ENCODE measurements around the gene EPHB2. TPM values are rescaled to one million over a fixed set of nuclear protein-coding genes. Genes with fewer than 3 reads are reported as not detected.

The EPHB2 gene
- polyA plus RNA-seq, 1 donor from 2014 or later, result 22.8 TPM

GRCh38 chr1:22886211-22886610, 175.6 kb downstream of the EPHB2 start:
- Histone ChIP-seq H3K27ac (ENCODE audit: low read length) (no peak overlapping the region), H3K27me3 (ENCODE audit: insufficient read depth, low read depth, low read length) (no peaks in the 10 kb centered on the region), H3K9me2 (ENCODE audit: insufficient read depth, low read length) (no peaks in the 10 kb centered on the region), H2AFZ (ENCODE audit: low read depth, low read length) (no peak overlapping the region), H3F3A (ENCODE audit: insufficient read depth, low read length, poor library complexity, severe bottlenecking) (no peaks in the 10 kb centered on the region), H3K4me3 (ENCODE audit: low read length) (no peak overlapping the region), H3K4me2 (ENCODE audit: low read length) (no peak overlapping the region), H3K9me3 (ENCODE audit: low read length) (no peaks in the 10 kb centered on the region), H3K36me3 (ENCODE audit: insufficient read depth, low read length) (peaks cover 6% of the 10 kb centered on the region), H3K9ac (ENCODE audit: low read length) (no peak overlapping the region), H3K79me2 (replicated peaks; ENCODE audit: insufficient read depth, low read length) (no peaks in the 10 kb centered on the region), H4K20me1 (ENCODE audit: insufficient read depth) (no peaks in the 10 kb centered on the region)
- TF ChIP-seq EP300 (conservative IDR thresholded peaks at IDR 0.05; ENCODE audit: poor library complexity, severe bottlenecking) (no peak), SMC3 (conservative IDR thresholded peaks at IDR 0.05; ENCODE audit: poor library complexity) (no peak), TAF1 (IDR thresholded peaks at IDR 0.05; ENCODE audit: low read depth) (no peak), CTCF (IDR thresholded peaks at IDR 0.05; ENCODE audit: poor library complexity, severe bottlenecking) (no peak), MXI1 (conservative IDR thresholded peaks at IDR 0.05; ENCODE audit: poor library complexity, severe bottlenecking) (no peak), EZH2 (IDR thresholded peaks at IDR 0.05; ENCODE audit: borderline replicate concordance, insufficient read depth, low read length, poor library complexity, severe bottlenecking) (no peak), REST (IDR thresholded peaks at IDR 0.05; ENCODE audit: borderline replicate concordance) (no peak), POLR2AphosphoS5 (IDR thresholded peaks at IDR 0.05) (no peak), RAD21 (conservative IDR thresholded peaks at IDR 0.05) (no peak)

- no peak overlapping the region for H2AFZ ChIP-seq (ENCODE audit: low read depth, low read length)
Observed at GRCh38 chr1:22887491-22887890, 176.9 kb downstream of the EPHB2 start.

More at GRCh38 chr1:22887491-22887890, 176.9 kb downstream of the EPHB2 start:
- H3F3A ChIP-seq (ENCODE audit: insufficient read depth, low read length, poor library complexity, severe bottlenecking), result no peaks in the 10 kb centered on the region
- H4K20me1 ChIP-seq (ENCODE audit: insufficient read depth), result no peaks in the 10 kb centered on the region
- H3K27me3 ChIP-seq (ENCODE audit: insufficient read depth, low read depth, low read length), result no peaks in the 10 kb centered on the region
- TF ChIP-seq RAD21 (conservative IDR thresholded peaks at IDR 0.05), result no peak
- TF ChIP-seq REST (IDR thresholded peaks at IDR 0.05; ENCODE audit: borderline replicate concordance), result no peak
- TF ChIP-seq MXI1 (conservative IDR thresholded peaks at IDR 0.05; ENCODE audit: poor library complexity, severe bottlenecking), result no peak
- TF ChIP-seq SMC3 (conservative IDR thresholded peaks at IDR 0.05; ENCODE audit: poor library complexity), result no peak
- TF ChIP-seq EP300 (conservative IDR thresholded peaks at IDR 0.05; ENCODE audit: poor library complexity, severe bottlenecking), result no peak
- TF ChIP-seq TAF1 (IDR thresholded peaks at IDR 0.05; ENCODE audit: low read depth), result no peak
- no peak for TF ChIP-seq EZH2 (IDR thresholded peaks at IDR 0.05; ENCODE audit: borderline replicate concordance, insufficient read depth, low read length, poor library complexity, severe bottlenecking)
- no peak for TF ChIP-seq POLR2AphosphoS5 (IDR thresholded peaks at IDR 0.05)
- TF ChIP-seq CTCF (IDR thresholded peaks at IDR 0.05; ENCODE audit: poor library complexity, severe bottlenecking), result no peak
- H3K4me2 ChIP-seq (ENCODE audit: low read length), result no peak overlapping the region
- H3K4me3 ChIP-seq (ENCODE audit: low read length), result no peak overlapping the region
- no peak overlapping the region for H3K27ac ChIP-seq (ENCODE audit: low read length)
- no peak overlapping the region for H3K9ac ChIP-seq (ENCODE audit: low read length)
- no peaks in the 10 kb centered on the region for H3K9me3 ChIP-seq (ENCODE audit: low read length)
- H3K79me2 ChIP-seq (replicated peaks; ENCODE audit: insufficient read depth, low read length), result no peaks in the 10 kb centered on the region
- no peaks in the 10 kb centered on the region for H3K9me2 ChIP-seq (ENCODE audit: insufficient read depth, low read length)
- peaks cover under 1% of the 10 kb centered on the region for H3K36me3 ChIP-seq (ENCODE audit: insufficient read depth, low read length)
